NT2/D1 (cell line): ENCODE results near the gene SARM1.

Source experiments
- YY1 ChIP-seq: IDR thresholded peaks from 2 replicates; pipeline ENCODE4 v1.6.1; 2011; ENCODE audit not compliant: insufficient read length, insufficient read depth
- ZNF274 ChIP-seq: IDR thresholded peaks from 2 replicates; pipeline ENCODE4 v1.6.1; 2011; ENCODE audit warnings: mild to moderate bottlenecking, low read depth, low read length

- no peak for TF ChIP-seq ZNF274
- no peak for TF ChIP-seq YY1
These were observed 28.3 kb downstream of the SARM1 start for GRCh38 chr17:28399808-28400207.
